Renal cortical epithelial cell (primary cell): Measurements from ENCODE around the gene GTPBP4. TPM values are rescaled to one million over a fixed set of nuclear protein-coding genes. Genes with fewer than 3 reads are reported as not detected.
A peak's percentile ranks its signal among the peaks of the same experiment; 100 is the strongest.

Experiments
- DNase-seq: peaks from one replicate; pipeline ENCODE4 v3.0.0-alpha.2; 2011; ENCODE audit warnings: low read depth
- total RNA-seq: library from RNA; depleted of rRNA; stranded (reverse); fragments of >200 nt; gene quantifications from 2 replicates; pipeline ENCODE4 v1.2.3, GENCODE V29; 2014

The GTPBP4 gene
- total RNA-seq: 50.0 and 66.5 TPM in 2 replicates

DNA sequence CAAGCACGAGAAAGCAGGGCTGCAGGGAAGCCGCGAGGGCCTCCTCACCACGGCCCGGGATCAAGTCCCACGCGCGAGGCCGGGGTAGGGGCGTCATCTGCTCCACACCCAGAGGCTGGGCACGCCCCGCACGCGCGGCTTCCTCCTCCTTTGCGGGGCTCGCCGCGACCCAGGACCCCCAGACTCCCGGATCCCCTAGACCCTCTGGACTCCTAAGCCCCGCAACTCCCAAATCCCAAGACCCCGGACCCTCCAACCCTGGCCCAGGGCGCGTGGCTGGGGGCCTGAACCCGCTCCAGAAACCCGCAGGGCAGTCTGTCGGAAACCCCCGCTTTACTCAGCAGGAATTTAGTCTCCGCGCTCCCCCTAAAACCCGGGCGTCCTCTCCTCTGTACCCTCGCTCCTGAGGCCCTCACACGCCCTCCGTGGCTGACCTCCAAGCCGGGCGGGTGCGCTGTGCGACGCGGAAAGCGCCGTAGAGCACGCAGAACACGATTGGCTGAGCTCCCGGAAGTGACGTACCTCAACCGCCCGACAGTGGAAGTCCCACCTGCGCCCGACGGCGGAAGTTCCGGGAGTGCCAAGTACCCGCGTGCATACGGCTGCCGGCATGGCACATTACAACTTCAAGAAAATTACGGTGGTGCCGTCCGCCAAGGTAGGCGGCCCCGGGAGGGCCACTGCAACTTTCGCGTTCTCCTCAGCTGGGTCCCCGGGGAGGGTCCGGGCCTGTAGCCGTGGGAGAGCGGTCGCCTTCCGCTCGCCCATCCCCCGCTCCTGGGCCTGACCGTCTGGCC lies at the start of gene GTPBP4:
Gene GTPBP4, plus strand, starts transcription at position 565 of the 797 bp plus-strand sequence. Its CDS starts 46 bp downstream, at position 611.
- peak; percentile 91 for DNase-seq

DNA sequence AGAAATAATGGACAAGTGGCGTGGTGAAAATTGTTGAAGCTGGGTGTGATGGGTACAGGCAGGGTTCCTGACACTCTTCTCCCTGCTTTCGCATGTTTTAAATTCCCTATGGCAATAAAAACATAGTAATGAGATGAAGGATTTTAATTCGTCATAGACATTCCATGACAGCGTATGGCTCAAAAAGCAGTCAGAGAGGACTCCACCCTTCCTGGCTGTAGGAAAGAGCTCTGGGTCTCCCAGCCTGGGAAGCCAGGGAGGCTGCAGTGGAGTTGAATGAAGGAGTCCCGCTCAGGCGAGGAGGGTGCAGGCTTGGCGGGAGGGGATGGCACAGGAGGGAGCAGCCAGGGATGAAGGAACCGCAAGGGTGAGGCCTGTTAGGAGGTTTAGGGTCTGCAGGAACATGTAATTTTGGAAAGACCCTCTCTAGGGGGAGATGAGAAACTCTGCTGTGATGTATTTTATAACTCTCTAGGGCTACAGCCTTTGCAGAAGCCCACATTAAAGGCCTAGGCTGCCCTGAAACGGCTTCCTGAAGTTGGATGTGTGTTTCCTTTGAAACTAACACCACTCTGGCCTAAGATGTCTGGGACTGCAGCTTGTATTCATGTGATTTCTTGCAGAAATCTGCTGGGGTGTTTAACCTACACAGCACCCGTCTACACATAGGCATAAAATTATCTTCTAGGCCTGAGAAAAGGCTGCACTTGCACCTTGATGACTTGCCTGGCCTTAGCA lies 49.1 kb upstream of the GTPBP4 start:
- DNase-seq: no peak

DNA sequence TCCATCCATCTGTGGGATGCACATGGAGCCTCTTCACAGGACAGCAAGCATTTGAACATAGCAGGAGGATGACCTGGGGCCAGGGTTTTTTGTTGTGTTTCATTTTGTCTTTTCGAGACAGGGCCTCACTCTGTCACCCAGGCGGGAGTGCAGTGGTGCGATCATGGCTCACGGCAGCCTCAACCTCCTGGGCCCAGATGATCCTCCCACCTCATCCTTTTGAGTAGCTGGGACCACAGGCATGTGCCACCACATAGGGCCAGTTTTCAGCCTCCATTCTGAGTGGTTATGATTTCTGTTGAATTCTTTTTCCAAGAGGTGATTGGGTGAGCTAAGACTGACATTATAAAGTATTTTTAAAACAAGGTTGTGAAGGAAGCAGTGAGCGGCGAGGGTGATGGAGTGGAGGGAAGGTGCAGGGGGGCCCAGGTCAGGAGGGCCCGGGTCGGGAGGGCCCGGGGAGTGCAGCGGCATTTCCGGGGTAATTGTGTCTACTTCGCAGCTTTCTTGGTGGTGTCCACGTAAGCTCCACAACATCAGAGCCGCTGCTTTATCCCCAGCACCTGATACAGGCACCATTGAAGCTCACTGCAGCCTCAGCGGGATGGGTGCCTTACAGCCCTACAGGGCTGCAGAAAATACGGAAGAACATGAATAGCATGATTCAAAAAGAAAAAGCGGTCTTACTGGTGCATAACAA lies 44.8 kb upstream of the GTPBP4 start:
- no peak for DNase-seq

DNA sequence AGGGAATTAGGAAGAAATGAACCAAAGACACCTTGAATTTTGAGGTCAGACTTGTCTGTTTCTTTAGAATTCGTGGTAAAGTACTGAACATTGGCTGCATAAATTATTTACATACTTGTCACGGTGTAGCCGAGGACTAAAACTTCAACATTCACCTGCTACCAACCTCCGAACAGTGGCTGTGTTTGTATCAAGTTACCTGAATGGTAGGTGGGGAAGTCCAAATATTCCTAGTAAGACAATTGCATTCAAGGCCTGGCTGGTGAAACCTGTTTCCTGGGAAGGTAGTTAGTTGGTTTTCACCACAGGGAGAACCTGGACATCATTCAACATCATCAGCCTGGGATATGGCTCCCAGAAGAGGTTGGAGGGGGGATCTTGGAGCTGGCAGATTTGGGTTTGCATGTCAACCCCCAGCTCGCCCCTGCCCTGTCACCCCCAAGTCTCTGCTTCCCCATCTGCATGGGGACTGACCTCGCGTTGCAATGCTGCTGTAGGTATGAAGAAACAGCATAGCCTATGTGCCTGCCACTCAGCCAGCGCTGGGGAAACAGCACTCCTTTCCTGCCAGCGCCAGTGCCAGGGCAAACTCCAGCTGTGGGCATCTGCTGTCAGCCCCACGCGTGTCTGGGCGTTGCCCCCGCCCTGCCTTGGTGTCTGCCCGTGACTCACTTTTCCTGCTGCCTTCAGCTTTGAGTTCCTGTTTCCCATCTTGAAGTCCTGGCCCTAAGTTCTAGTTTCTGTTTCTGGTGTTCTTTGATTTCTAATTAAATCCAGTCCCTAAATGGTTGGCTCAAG lies 44.0 kb upstream of the GTPBP4 start:
- no peak for DNase-seq

DNA sequence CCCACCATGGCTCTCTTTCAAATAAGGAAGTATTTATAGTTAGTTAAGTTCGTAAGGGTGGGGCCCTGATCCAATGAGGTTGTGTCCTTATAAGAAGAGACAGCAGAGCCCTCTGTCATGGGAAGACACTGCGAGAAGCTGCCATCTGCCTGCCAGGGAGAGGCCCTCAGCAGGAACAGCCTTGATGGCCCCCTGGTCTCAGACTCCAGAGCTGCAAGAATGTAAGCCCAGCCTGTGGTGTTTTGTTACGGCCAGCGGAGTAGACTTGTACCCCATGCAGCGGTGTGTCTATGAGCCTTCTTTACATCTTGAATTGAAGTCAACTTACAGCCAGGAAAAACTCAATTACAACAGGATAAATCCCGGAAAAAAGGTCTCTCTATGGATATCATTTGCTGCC lies 42.5 kb upstream of the GTPBP4 start:
- DNase-seq: no peak

- DNase-seq: no peak
Measured at GRCh38 chr10:947051-947450, 41.2 kb upstream of the GTPBP4 start.

- no peak for DNase-seq
Measured at GRCh38 chr10:947881-948280, 40.4 kb upstream of the GTPBP4 start.

- DNase-seq: no peak
Measured at GRCh38 chr10:948347-948746, 39.9 kb upstream of the GTPBP4 start.

DNA sequence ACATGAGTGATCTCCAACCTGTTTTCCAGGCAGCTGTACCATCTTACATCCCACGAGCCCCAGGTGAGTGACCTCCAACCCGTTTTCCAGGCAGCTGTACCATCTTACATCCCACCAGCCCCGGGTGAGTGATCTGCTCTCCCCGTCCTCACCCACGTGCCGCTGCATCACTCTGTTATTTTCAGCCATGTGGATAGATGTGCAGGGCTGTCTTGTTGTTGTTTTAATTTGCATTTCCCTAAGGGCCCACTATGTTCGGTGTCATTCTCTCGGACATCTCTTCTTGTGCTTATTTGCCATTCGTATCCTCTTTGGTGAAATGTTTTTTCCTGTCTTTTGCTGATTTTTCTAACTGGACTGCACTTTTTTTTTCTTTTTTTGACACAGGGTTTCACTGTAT lies 38.8 kb upstream of the GTPBP4 start:
- no peak for DNase-seq

DNA sequence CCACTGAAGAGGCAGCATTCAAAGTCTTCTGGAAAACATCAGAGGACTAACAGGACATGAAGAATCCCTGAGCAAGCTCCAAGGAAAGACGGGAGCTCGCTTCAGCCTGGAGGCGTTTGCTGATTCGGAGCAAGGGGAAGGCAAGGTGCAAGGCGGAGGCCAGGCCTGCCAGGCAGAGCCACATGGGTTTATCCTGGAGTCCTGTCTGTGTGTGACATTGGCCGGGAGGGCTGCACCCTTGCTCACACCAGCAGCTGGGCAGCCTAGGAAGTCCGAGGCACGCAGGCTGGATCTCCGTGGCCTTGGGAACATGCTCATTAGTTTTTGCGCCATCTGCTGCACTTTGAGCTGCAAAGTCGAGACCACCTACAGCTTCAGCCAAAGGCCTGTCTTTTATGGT lies 34.4 kb upstream of the GTPBP4 start:
- no peak for DNase-seq

GRCh38 chr10:954396-954795 lies 33.8 kb upstream of the GTPBP4 start:
- DNase-seq: no peak

DNA sequence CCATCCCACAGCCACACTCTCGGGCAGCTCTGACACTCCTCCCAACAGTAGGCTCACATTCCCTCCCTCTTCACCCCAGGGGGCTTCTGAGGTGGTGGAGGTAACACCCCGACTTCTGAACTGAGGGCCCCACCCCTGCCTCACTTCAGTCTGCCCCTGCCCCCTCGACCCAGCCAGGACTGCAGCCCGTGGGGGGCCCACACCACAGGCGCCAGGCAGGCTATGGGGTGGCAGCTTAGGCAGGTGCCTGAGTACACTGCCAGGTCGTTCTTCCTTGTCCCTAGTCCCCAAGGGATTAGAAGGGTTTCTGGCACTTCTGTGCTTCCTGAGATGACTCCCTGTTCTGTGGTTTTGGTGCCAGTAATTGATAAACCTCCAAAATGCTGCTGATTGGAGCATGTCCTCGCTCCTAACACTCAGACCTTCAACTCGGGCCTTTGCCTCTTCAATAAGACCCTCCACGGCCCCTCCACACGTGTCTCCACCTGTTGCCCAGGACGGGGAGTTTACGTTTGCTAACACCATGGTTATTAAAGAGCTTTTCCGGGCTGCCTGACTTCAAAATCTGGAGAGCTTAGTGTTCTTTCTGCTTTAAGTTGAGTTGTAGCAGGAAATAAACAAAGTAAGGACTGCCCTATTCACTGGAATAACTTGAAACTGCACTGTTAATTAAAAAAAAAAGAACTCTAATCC lies 33.0 kb upstream of the GTPBP4 start:
- DNase-seq: no peak

GRCh38 chr10:955820-956217 lies 32.4 kb upstream of the GTPBP4 start:
- DNase-seq: no peak

GRCh38 chr10:958106-958505 lies 30.1 kb upstream of the GTPBP4 start:
- DNase-seq: no peak

GRCh38 chr10:958856-959255 lies 29.4 kb upstream of the GTPBP4 start:
- DNase-seq: no peak

DNA sequence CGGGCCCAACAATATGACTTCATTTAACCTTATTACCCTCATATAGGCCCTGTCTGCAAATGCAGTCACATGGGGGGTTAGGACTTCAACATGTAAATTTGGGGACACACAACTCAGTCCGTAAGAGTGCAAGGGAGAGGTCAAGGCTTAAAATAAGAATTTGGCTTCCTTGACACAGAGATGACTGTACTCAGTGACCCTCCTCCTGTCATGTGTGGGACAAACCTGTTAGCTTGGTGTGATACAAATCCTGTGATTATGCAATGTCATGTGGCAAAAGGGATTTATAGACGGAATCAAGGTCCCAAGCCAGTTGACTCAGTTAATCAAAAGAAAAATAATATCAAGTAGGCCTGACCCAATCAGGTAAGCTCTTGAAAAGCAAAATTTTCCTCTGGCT lies 25.9 kb upstream of the GTPBP4 start:
- DNase-seq: no peak

DNA sequence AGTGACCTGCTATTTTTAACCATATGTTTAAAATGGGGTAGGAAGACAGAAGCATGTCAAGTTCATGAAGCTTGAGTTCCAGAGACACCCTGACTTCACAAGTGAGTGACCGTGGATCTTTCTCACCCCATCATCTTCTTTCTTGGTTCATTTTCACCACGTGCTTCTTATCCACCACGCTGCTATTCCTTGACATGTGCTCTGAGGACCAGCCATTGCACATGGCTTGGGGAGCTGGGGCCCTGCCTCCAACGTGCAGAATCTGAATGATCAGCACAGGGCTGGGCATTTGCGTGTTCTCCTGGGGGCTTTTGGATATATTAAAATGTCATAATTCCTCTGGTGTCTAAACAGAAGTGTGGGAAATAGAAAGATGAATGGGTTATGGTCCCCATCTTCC lies 25.0 kb upstream of the GTPBP4 start:
- no peak for DNase-seq

DNA sequence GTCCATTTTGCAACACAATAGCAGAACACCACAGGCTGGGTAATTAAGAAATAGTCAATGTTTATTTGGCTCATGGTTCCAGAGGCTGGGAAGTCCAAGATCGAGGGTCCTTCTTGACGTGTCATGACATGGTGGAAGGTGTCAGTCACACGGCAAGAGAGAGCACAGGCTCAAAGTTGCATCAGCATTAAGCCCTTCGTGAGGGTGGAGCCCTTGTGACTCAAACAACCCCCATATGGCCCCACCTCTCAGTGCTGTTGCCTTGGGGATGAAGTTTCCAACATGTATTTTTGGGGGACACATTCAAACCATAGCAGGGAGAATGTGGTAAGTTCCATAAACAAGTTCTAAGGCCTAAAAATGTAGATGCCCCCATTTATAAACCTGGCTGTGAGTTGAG lies 24.6 kb upstream of the GTPBP4 start:
- DNase-seq: no peak

GRCh38 chr10:964321-964987 lies 23.8 kb upstream of the GTPBP4 start:
- DNase-seq: no peak

GRCh38 chr10:964988-965417 lies 23.2 kb upstream of the GTPBP4 start:
- no peak for DNase-seq
